Renal cortex interstitium (tissue), 11 donors: Measurements from ENCODE around the gene TM2D3. TPM values are rescaled to one million over a fixed set of nuclear protein-coding genes. Genes with fewer than 3 reads are reported as not detected.
A peak's percentile ranks its signal among the peaks of the same experiment; 100 is the strongest.
"Not testable (repeated sequence)": the region's sequence is repeated elsewhere in the genome, so short reads cannot be mapped to it uniquely, and the experiment has no call there.

Source experiments
- DNase-seq, 11 donors: peaks; one replicate each; pipeline ENCODE4 v3.0.0-alpha.2; 2013; ENCODE audit warnings: low read depth in 9 of 11, low spot score in 4 of 11; ENCODE audit errors: extremely low read depth in 1 of 11
- polyA plus RNA-seq, 3 donors: library from polyadenylated mRNA; unstranded; fragments of 120-200 nt; gene quantifications; one replicate each; pipeline ENCODE4 v1.2.1, GENCODE V29; 2013; ENCODE audit not compliant: insufficient read length in 3 of 3

TM2D3 gene
- polyA plus RNA-seq, 3 donors: 60.8 to 66.8 (median 62.6) TPM

- DNase-seq: no peak
These were observed 12.5 kb downstream of the TM2D3 start for GRCh38 chr15:101639667-101640066.

GRCh38 chr15:101637919-101638318 is 14.3 kb downstream of the TM2D3 start:
- DNase-seq: no peak

- DNase-seq: no peak
These were observed 14.7 kb downstream of the TM2D3 start for GRCh38 chr15:101637516-101637915.

- no peak for DNase-seq
These were observed 15.1 kb downstream of the TM2D3 start for GRCh38 chr15:101637038-101637437.

- DNase-seq: no peak
These were observed 16.0 kb downstream of the TM2D3 start for GRCh38 chr15:101635944-101636727.

GRCh38 chr15:101633356-101633755 is 18.8 kb downstream of the TM2D3 start:
- no peak for DNase-seq

GRCh38 chr15:101626729-101627128 is 25.5 kb downstream of the TM2D3 start:
- DNase-seq: not testable (repeated sequence)

- no peak for DNase-seq
These were observed 26.2 kb downstream of the TM2D3 start for GRCh38 chr15:101625980-101626379.

- DNase-seq: no peak
These were observed 27.0 kb downstream of the TM2D3 start for GRCh38 chr15:101625184-101625583.

GRCh38 chr15:101623367-101624304 is 28.5 kb downstream of the TM2D3 start:
- no peak for DNase-seq

GRCh38 chr15:101621961-101622360 is 30.2 kb downstream of the TM2D3 start:
- no peak for DNase-seq

GRCh38 chr15:101620671-101621070 is 31.5 kb downstream of the TM2D3 start:
- DNase-seq: no peak

- no peak for DNase-seq
These were observed 32.6 kb downstream of the TM2D3 start for GRCh38 chr15:101619615-101619865.

GRCh38 chr15:101618851-101619614 is 33.1 kb downstream of the TM2D3 start:
- DNase-seq: no peak

GRCh38 chr15:101618076-101618475 is 34.1 kb downstream of the TM2D3 start:
- DNase-seq: no peak

- DNase-seq: no peak
These were observed 34.7 kb downstream of the TM2D3 start for GRCh38 chr15:101617390-101617965.

- DNase-seq: peak; percentile 31 to 72 (median 47)
These were observed 36.0 kb downstream of the TM2D3 start for GRCh38 chr15:101615986-101616848.

GRCh38 chr15:101615414-101615985 is 36.7 kb downstream of the TM2D3 start:
- no peak for DNase-seq
